Esophagus muscularis mucosa (tissue), 3 donors: ENCODE data around the gene MDH1B.

Experiments used
- POLR2A ChIP-seq: fragments of 450-650 bp; IDR thresholded peaks from one replicate; pipeline ENCODE4 v1.6.1; 2017; ENCODE audit warnings: antibody characterized with exemption, moderate library complexity, mild to moderate bottlenecking, low read depth
- POLR2AphosphoS5 ChIP-seq, 2 donors: sonication (generic); formaldehyde crosslinking; IDR thresholded peaks; one replicate each; pipeline ENCODE4 v1.6.1; 2017; ENCODE audit warnings: antibody characterized with exemption in 2 of 2
- TF ChIP-seq, protein P1 (sequence below), 3 experiments: fragments of 200-600 bp in 2 of 3; fragments of 450-650 bp in 1 of 3; sonication (generic) in 2 of 3; IDR thresholded peaks; one replicate each; pipeline ENCODE4 v1.5.1; 2017 to 2019; ENCODE audit warnings: antibody characterized with exemption in 3 of 3, mild to moderate bottlenecking in 2 of 3, moderate library complexity in 1 of 3

DNA sequence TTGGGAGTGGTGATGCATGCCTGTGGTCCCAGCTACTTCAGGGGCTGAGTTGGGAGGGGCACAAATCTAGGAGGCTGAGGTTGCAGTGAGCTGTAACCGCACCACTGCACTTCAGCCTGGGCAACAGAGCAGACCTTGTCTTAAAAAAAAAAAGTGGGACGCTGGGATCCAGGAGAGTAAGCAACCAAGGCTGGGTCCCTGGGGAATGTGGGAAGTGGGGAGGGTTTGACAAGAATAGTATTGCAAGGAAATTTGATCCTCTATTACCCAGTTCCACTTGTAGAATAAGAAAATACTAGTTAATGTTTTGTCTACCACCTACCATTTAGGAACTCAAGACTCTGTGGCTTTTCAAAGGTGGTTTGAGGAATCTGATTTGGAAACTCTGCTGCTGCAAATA, 25.9 kb downstream of the MDH1B start:
- TF ChIP-seq, protein P1, sequence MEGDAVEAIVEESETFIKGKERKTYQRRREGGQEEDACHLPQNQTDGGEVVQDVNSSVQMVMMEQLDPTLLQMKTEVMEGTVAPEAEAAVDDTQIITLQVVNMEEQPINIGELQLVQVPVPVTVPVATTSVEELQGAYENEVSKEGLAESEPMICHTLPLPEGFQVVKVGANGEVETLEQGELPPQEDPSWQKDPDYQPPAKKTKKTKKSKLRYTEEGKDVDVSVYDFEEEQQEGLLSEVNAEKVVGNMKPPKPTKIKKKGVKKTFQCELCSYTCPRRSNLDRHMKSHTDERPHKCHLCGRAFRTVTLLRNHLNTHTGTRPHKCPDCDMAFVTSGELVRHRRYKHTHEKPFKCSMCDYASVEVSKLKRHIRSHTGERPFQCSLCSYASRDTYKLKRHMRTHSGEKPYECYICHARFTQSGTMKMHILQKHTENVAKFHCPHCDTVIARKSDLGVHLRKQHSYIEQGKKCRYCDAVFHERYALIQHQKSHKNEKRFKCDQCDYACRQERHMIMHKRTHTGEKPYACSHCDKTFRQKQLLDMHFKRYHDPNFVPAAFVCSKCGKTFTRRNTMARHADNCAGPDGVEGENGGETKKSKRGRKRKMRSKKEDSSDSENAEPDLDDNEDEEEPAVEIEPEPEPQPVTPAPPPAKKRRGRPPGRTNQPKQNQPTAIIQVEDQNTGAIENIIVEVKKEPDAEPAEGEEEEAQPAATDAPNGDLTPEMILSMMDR (IDR thresholded peaks at IDR 0.05) = no peak
- no peak for TF ChIP-seq POLR2A
- no peak for TF ChIP-seq POLR2AphosphoS5 (IDR thresholded peaks at IDR 0.05)
